Uterus (tissue), 4 donors: ENCODE results near the gene OR5D13. TPM values are rescaled to one million over a fixed set of nuclear protein-coding genes. Genes with fewer than 3 reads are reported as not detected.

Source experiments
- DNase-seq, 2 donors: peaks; one replicate each; pipeline ENCODE4 v3.0.0-alpha.2; 2019 to 2020
- H3K27ac ChIP-seq, 2 donors: fragments of 200-600 bp; sonication (generic); 1 replicate in 1 of 2; 2 replicates in 1 of 2; pipeline ENCODE4 v1.5.1; 2016 to 2018
- H3K27me3 ChIP-seq, 2 donors: fragments of 200-600 bp; sonication (generic); one replicate each; pipeline ENCODE4 v1.5.1; 2018 to 2019; ENCODE audit warnings: control low read depth in 1 of 2
- H3K36me3 ChIP-seq, 2 donors: fragments of 200-600 bp; sonication (generic); one replicate each; pipeline ENCODE4 v1.5.1; 2019; ENCODE audit warnings: control low read depth in 1 of 2
- H3K4me1 ChIP-seq, 2 donors: fragments of 200-600 bp; sonication (generic); one replicate each; pipeline ENCODE4 v1.5.1; 2018 to 2019; ENCODE audit warnings: control low read depth in 1 of 2
- H3K4me3 ChIP-seq, 2 donors: fragments of 200-600 bp; sonication (generic); 1 replicate in 1 of 2; 2 replicates in 1 of 2; pipeline ENCODE4 v1.5.1; 2018 to 2019; ENCODE audit warnings: mild to moderate bottlenecking in 1 of 2
- H3K9me3 ChIP-seq, 2 donors: fragments of 200-600 bp; sonication (generic); one replicate each; pipeline ENCODE4 v1.5.1; 2019; ENCODE audit warnings: control low read depth in 1 of 2
- POLR2A ChIP-seq, 2 donors: fragments of 450-650 bp; IDR thresholded peaks; one replicate each; pipeline ENCODE4 v1.6.1; 2016; ENCODE audit warnings: antibody characterized with exemption in 2 of 2, mild to moderate bottlenecking in 1 of 2, moderate library complexity in 1 of 2
- intact Hi-C: fragments of 100-400 bp; cut with DNase I; formaldehyde crosslinking; loops from one replicate; pipeline ENCODE4 v1.15.1; 2023; ENCODE audit warnings: low total_unique reads
- total RNA-seq, 4 donors: library from RNA; depleted of rRNA in 3 of 4; stranded (reverse); fragments of >200 nt in 3 of 4; gene quantifications; one replicate each; pipeline versions ENCODE4 v1.1.0 to v1.2.4, GENCODE V29; 2014 to 2023
- TF ChIP-seq, protein P1 (sequence below), 4 experiments: fragments of 200-600 bp in 2 of 4; fragments of 450-650 bp in 2 of 4; sonication (generic) in 2 of 4; IDR thresholded peaks; one replicate each; pipeline ENCODE4 v1.5.1; 2016 to 2019; ENCODE audit warnings: antibody characterized with exemption in 4 of 4, mild to moderate bottlenecking in 2 of 4, moderate library complexity in 1 of 4
- donor health status: DM: yes; HTN: yes; CAD: no.

OR5D13 gene
- total RNA-seq, 4 donors from 2014 or later: not detected

DNA sequence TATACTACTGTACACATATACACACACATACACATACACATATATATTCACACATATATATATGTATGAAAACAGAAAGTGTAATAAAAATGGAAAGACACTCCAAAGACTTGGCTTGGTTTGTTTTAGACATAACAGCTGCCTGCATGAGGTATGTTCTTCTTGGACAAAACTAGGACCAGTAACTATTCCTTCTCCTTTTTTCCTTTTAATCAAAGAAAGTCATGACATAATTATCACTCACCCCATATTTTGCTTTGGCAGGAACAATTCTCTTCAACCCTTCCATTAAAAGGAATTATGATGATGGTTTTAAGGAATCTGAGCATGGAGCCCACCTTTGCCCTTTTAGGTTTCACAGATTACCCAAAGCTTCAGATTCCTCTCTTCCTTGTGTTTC, 22.0 kb downstream of the OR5D13 start, which contains the start of gene OR5D14:
TSS of gene OR5D14 (plus strand) at position 301 of the 400 bp plus-strand sequence. CDS start at position 301, 0 bp downstream.
- Histone ChIP-seq H3K27me3 (no peaks in the 10 kb centered on the region), H3K27ac (no peak within 1 kb of the TSS), H3K4me1 (no peaks in the 10 kb centered on the region), H3K4me3 (no peak within 1 kb of the TSS), H3K36me3 (no peaks in the 10 kb centered on the region), H3K9me3 (no peaks in the 10 kb centered on the region)
- no peak for TF ChIP-seq POLR2A (IDR thresholded peaks at IDR 0.05)
- TF ChIP-seq, protein P1, sequence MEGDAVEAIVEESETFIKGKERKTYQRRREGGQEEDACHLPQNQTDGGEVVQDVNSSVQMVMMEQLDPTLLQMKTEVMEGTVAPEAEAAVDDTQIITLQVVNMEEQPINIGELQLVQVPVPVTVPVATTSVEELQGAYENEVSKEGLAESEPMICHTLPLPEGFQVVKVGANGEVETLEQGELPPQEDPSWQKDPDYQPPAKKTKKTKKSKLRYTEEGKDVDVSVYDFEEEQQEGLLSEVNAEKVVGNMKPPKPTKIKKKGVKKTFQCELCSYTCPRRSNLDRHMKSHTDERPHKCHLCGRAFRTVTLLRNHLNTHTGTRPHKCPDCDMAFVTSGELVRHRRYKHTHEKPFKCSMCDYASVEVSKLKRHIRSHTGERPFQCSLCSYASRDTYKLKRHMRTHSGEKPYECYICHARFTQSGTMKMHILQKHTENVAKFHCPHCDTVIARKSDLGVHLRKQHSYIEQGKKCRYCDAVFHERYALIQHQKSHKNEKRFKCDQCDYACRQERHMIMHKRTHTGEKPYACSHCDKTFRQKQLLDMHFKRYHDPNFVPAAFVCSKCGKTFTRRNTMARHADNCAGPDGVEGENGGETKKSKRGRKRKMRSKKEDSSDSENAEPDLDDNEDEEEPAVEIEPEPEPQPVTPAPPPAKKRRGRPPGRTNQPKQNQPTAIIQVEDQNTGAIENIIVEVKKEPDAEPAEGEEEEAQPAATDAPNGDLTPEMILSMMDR (IDR thresholded peaks at IDR 0.05): no peak
- intact Hi-C loops: no loop called here
- no peak for DNase-seq

GRCh38 chr11:55806248-55806647, 33.0 kb downstream of the OR5D13 start:
- TF ChIP-seq POLR2A (IDR thresholded peaks at IDR 0.05): no peak
- TF ChIP-seq, protein P1 (IDR thresholded peaks at IDR 0.05): no peak
- no peak for DNase-seq
- intact Hi-C loops: no loop called here
- no peaks in the 10 kb centered on the region for H3K36me3 ChIP-seq
- no peaks in the 10 kb centered on the region for H3K4me1 ChIP-seq
- no peaks in the 10 kb centered on the region for H3K9me3 ChIP-seq
- no peak overlapping the region for H3K4me3 ChIP-seq
- H3K27ac ChIP-seq: no peak overlapping the region
- H3K27me3 ChIP-seq: no peaks in the 10 kb centered on the region

GRCh38 chr11:55811067-55811466, 37.8 kb downstream of the OR5D13 start, which contains the start of gene OR5L1:
TSS of gene OR5L1 (plus strand) at chr11:55811367. CDS start at chr11:55811467, 100 bp downstream.
- H3K27ac ChIP-seq: no peak within 1 kb of the TSS
- intact Hi-C loops: no loop called here
- no peaks in the 10 kb centered on the region for H3K36me3 ChIP-seq
- H3K4me3 ChIP-seq: no peak within 1 kb of the TSS
- DNase-seq: no peak
- no peaks in the 10 kb centered on the region for H3K4me1 ChIP-seq
- H3K27me3 ChIP-seq: no peaks in the 10 kb centered on the region
- H3K9me3 ChIP-seq: no peaks in the 10 kb centered on the region
- no peak for TF ChIP-seq POLR2A (IDR thresholded peaks at IDR 0.05)
- TF ChIP-seq, protein P1 (IDR thresholded peaks at IDR 0.05): no peak

- TF ChIP-seq, protein P1 (IDR thresholded peaks at IDR 0.05): no peak
- TF ChIP-seq POLR2A (IDR thresholded peaks at IDR 0.05): no peak
- Histone ChIP-seq H3K27ac (no peak within 1 kb of the TSS), H3K4me1 (no peaks in the 10 kb centered on the region), H3K4me3 (no peak within 1 kb of the TSS), H3K27me3 (no peaks in the 10 kb centered on the region), H3K36me3 (no peaks in the 10 kb centered on the region), H3K9me3 (no peaks in the 10 kb centered on the region)
- no peak for DNase-seq
- intact Hi-C loops: no loop called here
Measured at GRCh38 chr11:55819330-55819729, 46.1 kb downstream of the OR5D13 start, which contains the start of gene OR5D18. TSS of gene OR5D18 (plus strand) at chr11:55819630. CDS start at chr11:55819630, 0 bp downstream.

Other genes starting within 250 kb of the OR5D13 start
- gene OR4C15, start 219.0 kb upstream of the OR5D13 start, total RNA-seq: not detected
- not detected for gene OR4C16, start 201.3 kb upstream of the OR5D13 start, total RNA-seq
- gene OR4C11, start 165.8 kb upstream of the OR5D13 start, total RNA-seq: not detected
- gene OR4P4, start 138.3 kb upstream of the OR5D13 start, total RNA-seq: not detected
- gene OR4S2, start 125.1 kb upstream of the OR5D13 start, total RNA-seq: not detected
- gene OR4C6, start 111.2 kb upstream of the OR5D13 start, total RNA-seq: not detected
- not detected for gene OR5D14, start 22.1 kb downstream of the OR5D13 start, total RNA-seq
- gene OR5L1, start 37.9 kb downstream of the OR5D13 start, total RNA-seq: not detected
- gene OR5D18, start 46.2 kb downstream of the OR5D13 start, total RNA-seq: not detected
- not detected for gene OR5L2, start 53.8 kb downstream of the OR5D13 start, total RNA-seq
- not detected for gene OR5D16, start 65.3 kb downstream of the OR5D13 start, total RNA-seq
- not detected for gene TRIM51, start 109.9 kb downstream of the OR5D13 start, total RNA-seq
- gene OR5W2, start 141.1 kb downstream of the OR5D13 start, total RNA-seq: not detected
- gene OR5I1, start 163.0 kb downstream of the OR5D13 start, total RNA-seq: not detected
- gene OR10AG1, start 196.5 kb downstream of the OR5D13 start, total RNA-seq: not detected
- gene OR5F1, start 221.2 kb downstream of the OR5D13 start, total RNA-seq: not detected